Upper lobe of left lung (tissue), 4 donors: ENCODE measurements around the gene PLEKHG7.

ENCODE experiments used
- CTCF ChIP-seq, 6 experiments: fragments of 450-650 bp in 4 of 6; fragments of 200-600 bp in 2 of 6; sonication (generic) in 2 of 6; IDR thresholded peaks; one replicate each; pipeline ENCODE4 v1.5.1; 2016 to 2019; ENCODE audit warnings: antibody characterized with exemption in 6 of 6
- POLR2AphosphoS5 ChIP-seq, 2 donors: sonication (generic); formaldehyde crosslinking; IDR thresholded peaks; one replicate each; pipeline ENCODE4 v1.5.1; 2017; ENCODE audit warnings: antibody characterized with exemption in 2 of 2

- no peak for TF ChIP-seq CTCF (IDR thresholded peaks at IDR 0.05)
- no peak for TF ChIP-seq POLR2AphosphoS5 (IDR thresholded peaks at IDR 0.05)
Observed at GRCh38 chr12:92733181-92733580, 30.4 kb downstream of the PLEKHG7 start.
